ENCODE data around the gene SHPK. TPM values are rescaled to one million over a fixed set of nuclear protein-coding genes. Genes with fewer than 3 reads are reported as not detected.

SHPK gene
- total RNA-seq, 1 donor, result 15.0 TPM

- no peak overlapping the region for H3K4me3 ChIP-seq (ENCODE audit: low read depth, low read length)
- TF ChIP-seq CTCF (IDR thresholded peaks at IDR 0.05; ENCODE audit: insufficient read depth, low read length), result no peak
- DNase-seq (ENCODE audit: low read depth), result no peak
Observed at GRCh38 chr17:3656353-3656752, 20.3 kb upstream of the SHPK start.

- no peak for DNase-seq (ENCODE audit: low read depth)
- no peak for TF ChIP-seq CTCF (IDR thresholded peaks at IDR 0.05; ENCODE audit: insufficient read depth, low read length)
- no peak overlapping the region for H3K4me3 ChIP-seq (ENCODE audit: low read depth, low read length)
Observed at GRCh38 chr17:3655766-3656165, 19.7 kb upstream of the SHPK start.

GRCh38 chr17:3647769-3648555 is 11.9 kb upstream of the SHPK start:
- H3K4me3 ChIP-seq (ENCODE audit: low read depth, low read length), result no peak overlapping the region
- TF ChIP-seq CTCF (IDR thresholded peaks at IDR 0.05; ENCODE audit: insufficient read depth, low read length), result peak; percentile 51
- DNase-seq (ENCODE audit: low read depth), result peak; percentile 44

GRCh38 chr17:3647251-3647650 is 11.2 kb upstream of the SHPK start:
- no peak for DNase-seq (ENCODE audit: low read depth)
- no peak for TF ChIP-seq CTCF (IDR thresholded peaks at IDR 0.05; ENCODE audit: insufficient read depth, low read length)
- no peak overlapping the region for H3K4me3 ChIP-seq (ENCODE audit: low read depth, low read length)

- TF ChIP-seq CTCF (IDR thresholded peaks at IDR 0.05; ENCODE audit: insufficient read depth, low read length), result no peak
- DNase-seq (ENCODE audit: low read depth), result no peak
- no peak overlapping the region for H3K4me3 ChIP-seq (ENCODE audit: low read depth, low read length)
Observed at GRCh38 chr17:3645310-3645709, 9.3 kb upstream of the SHPK start.

- H3K4me3 ChIP-seq (ENCODE audit: low read depth, low read length), result no peak overlapping the region
- DNase-seq (ENCODE audit: low read depth), result no peak
- TF ChIP-seq CTCF (IDR thresholded peaks at IDR 0.05; ENCODE audit: insufficient read depth, low read length), result no peak
Observed at GRCh38 chr17:3643889-3644349, 7.9 kb upstream of the SHPK start.
